ENCODE measurements around the gene STUM.

- TF ChIP-seq CTCF (conservative IDR thresholded peaks at IDR 0.05 in 1 of 2, IDR thresholded peaks at IDR 0.05 in 1 of 2; ENCODE audit: low read depth in 1 of 2, low read length in 2 of 2): no peak
- no peak for TF ChIP-seq EZH2 (IDR thresholded peaks at IDR 0.05; ENCODE audit: low read length, missing control alignments)
Measured at GRCh38 chr1:226541231-226541630, 7.3 kb upstream of the STUM start.

All from fibroblast of lung (primary cell).